Activated gamma-delta T cell treated with Interleukin-2 at 50 U/mL for 16 hours (primary cell): ENCODE data around the gene ATN1.

Experiments
- DNase-seq: peaks from one replicate; pipeline ENCODE4 v3.0.0-alpha.2; 2020

ATN1 gene

GRCh38 chr12:6980075-6980474 is 52.3 kb downstream of the ATN1 start:
- DNase-seq, result no peak

- no peak for DNase-seq
Measured at GRCh38 chr12:6980740-6981139, 53.0 kb downstream of the ATN1 start.

GRCh38 chr12:6981152-6982052 is 53.6 kb downstream of the ATN1 start:
- DNase-seq, result no peak

- DNase-seq, result no peak
Measured at GRCh38 chr12:6982532-6982931, 54.8 kb downstream of the ATN1 start.

- DNase-seq, result no peak
Measured at GRCh38 chr12:6987956-6988553, 60.3 kb downstream of the ATN1 start.
